NCI-H748 treated with DMSO at 0.1 percent for 48 hours (cell line): Measurements from ENCODE around the gene ZNF160.
"Not testable (repeated sequence)": the region's sequence is repeated elsewhere in the genome, so short reads cannot be mapped to it uniquely, and the experiment has no call there.

Experiments used
- DNase-seq: peaks from one replicate; lab custom pipeline; 2025; lab: John Stamatoyannopoulos, UW

Gene ZNF160

DNA sequence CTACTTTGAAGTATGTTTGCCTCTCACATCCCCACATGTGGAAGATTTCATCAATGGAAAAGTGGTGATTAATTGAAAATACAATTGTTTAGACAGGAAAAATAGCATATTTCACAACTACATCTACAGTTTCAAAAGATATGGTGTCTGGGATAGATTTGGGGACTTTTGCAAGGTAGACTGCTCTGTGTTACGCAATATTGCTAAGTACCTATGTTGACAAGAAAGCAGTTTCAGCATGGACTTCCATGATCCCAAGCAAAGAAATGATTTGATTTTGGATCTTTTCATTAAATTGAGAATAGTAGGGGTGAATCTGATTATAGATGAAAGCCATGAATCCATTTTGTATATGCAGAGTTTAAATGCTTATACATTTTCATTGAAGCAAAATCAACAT is 10.5 kb downstream of the ZNF160 start:
- DNase-seq: no peak

DNA sequence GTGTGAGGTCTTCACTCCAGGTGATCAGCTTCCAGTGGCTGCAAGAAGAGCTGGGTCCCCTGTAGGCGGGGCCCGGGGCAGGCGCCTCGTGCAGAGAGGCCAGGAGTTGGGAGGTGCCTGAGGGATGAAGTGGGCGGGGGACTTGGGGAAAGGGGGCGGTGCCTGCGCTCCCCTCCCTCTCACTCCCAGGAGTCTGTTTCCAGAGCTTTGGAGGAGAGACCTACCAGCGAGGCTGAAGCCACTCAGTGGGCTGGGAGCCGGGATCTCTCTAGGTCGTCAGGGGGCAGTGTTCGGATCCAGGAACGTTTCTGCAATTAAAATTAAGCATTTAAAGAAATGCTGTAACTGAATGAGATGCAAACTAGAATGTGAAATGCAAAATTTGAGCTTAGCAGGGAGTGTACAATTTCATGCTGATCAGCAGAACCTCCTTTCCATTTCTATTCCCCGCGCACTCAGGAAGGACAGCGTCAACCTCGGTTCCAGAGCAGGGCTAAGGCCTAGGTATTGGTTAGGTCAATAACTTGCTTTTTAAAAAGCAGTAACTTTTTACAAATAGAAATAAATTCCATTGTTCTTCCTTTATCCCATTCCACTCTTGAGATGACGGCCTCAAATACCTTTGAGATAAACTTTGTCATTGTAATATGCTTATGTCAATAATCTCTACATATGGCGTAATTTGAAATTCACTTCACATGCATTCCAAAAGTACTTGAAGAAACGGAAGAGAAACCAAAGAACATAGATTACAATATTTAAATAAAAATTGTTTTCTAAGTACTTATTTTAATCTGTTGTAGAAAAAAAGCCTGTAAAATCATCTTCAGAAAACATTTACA is 11.6 kb downstream of the ZNF160 start:
- DNase-seq: no peak

DNA sequence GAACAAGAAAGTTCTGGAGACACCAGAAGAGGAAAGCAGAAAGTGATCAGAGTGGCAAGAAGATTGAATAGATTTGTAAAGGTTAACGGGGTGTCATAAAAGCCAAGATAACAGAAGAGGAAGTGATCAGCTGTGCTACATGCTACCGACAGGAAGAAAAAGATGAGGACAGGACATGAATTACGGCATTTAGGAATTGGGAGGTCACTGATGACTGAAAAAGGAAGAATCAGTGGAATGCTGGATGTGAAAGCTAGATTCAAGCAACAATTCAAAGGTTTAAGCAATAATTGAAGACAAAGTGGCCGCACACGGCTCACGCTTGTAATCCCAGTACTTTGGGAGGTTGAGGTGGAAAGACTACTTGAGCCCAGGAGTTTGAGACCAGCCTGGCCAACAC is 15.1 kb downstream of the ZNF160 start:
- DNase-seq: no peak

DNA sequence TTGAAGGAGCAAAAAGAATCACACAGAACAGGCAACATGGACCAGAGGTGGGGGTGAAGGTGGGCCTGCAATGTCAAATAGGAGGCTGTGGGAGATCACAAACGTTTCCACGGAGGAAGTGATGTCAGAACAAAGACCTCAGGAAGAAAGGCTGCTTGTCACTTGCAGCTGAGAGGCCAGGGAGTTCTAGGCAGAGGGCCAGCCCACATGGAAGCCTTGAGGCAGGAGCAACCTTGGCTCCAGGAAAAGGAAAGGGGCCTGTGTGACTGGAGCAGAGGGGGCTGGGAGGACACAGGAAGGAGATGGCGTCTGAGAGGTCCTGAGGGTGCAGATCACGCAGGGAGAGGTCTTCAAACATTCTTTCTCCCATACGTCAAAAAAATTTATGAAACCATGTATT is 16.3 kb downstream of the ZNF160 start:
- DNase-seq: no peak

DNA sequence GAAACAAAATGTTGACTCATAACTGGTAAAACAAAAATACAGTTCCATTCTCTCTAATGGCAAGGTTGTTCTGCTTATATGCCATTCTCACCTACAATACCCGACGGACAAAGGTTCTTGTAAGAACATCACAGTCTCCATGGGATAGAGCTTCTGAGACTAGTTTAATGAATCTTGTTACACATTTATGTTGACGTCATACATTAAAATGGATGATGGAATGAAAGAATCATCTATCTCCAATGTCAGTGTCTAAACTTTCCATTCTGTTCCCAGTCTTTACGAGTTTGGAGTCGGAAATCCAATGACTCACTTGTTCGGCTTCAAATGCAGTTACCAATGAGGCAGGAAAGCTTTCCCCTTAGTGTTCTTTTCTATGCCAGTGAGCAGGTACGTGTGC is 17.7 kb downstream of the ZNF160 start:
- DNase-seq: no peak

DNA sequence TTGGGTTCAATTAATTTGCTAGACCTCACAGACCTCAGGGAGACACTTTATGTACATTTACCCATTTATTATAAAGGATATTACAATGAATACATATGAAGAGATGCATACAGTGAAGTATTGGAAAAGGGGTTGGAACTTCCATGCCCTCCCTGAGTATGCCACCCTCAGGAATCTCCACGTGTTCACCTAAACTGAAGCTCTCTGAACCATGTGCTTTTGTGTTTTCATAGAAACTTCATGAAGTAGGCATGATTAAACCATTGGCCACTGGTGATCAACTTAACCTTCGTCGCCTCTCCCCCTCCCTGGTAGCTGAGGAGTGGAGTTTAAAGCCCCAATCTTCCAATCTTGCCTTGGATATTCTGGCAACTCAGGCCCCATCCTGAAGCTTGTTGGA is 20.3 kb downstream of the ZNF160 start:
- DNase-seq: no peak

DNA sequence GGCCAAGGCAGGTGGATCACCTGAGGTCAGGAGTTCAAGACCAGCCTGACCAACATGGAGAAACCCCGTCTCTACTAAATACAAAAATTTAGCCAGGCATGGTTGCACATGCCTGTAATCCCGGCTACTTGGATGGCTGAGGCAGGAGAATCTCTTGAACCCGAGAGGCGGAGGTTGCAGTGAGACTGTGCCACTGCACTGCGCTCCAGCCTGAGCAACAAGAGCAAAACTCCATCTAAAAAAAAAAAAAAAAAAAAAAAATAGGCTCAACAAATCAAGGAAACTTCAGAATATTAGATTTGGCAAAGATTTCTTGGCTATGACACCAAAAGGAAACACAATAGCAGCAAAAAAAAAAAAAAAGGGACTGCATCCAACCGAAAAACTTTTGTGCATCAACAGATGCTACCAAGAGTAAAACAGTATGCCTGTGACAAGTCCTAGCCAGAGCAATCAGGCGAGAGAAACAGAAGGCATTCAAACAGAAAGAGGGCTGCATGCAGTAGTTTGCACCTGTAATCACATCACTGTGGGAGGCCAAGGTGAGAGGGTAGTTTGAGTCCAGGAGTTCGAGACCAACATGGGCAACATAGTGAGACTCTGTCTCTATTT is 23.8 kb downstream of the ZNF160 start:
- no peak for DNase-seq

DNA sequence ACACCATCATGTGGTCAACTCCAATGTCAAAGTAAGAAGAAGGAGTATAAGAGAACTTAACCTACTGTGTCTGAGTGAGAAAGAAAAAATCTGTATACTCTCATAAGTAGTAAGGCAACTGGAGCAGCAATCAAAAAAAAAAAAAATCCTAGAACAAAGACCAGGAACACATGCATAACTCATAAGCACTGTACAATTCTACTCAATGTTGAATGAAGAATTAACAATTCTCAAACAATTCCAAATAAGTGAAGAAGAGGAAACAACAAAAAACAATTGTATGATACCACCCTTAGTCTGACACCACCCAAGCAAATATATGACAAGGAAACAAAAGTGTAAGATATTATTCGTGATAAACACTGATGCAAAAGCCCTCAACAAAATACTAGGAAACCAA is 24.6 kb downstream of the ZNF160 start:
- no peak for DNase-seq

DNA sequence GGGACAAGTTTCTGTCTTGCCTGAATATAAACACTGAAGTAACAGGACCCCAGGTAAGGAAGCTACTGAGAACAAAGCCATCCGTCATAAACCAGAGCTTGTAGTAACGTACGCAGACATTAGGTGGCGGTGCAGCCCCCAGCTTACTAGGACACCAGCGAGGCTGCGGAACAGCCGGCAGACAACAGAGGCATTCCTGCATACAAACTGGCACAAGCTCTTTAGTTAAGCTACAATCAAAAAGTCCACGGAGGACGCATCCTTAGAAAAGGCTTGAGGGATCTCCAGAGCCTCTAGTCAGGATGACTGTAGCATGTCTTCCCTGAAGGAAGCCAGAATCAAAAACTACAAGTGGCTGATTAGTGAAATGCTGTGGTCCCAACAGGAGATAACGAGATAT is 26.2 kb downstream of the ZNF160 start:
- no peak for DNase-seq

DNA sequence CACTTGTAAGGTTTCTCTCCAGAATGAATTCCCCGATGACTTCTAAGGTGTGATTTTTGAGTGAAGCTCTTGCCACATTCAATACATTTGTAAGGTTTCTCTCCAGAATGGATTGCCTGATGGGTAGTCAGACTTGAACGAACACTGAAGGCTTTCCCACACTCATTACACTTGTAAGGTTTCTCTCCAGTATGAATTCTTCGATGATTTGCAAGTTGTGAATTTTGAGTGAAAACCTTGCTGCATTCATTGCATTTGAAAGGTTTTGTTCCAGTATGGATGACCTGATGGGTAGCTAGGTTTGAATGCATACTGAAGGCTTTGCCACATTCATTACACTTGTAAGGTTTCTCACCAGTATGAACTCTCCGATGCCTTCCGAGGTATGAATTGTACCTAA is 34.4 kb downstream of the ZNF160 start:
- DNase-seq: no peak

DNA sequence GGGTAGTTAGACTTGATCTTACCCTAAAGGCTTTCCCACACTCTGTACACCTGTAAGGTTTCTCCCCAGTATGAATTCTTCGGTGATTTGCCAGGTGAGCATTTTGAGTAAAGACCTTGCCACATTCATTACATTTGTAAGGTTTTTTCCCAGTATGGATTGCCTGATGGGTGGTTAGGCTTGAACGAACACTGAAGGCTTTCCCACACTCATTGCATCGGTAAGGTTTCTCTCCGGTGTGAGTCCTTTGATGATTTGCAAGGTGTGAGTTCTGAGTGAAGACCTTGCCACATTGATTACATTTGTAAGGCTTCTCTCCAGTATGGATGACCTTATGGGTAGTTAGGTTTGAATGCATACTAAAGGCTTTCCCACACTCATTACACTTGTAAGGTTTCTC is 35.0 kb downstream of the ZNF160 start:
- DNase-seq: no peak

DNA sequence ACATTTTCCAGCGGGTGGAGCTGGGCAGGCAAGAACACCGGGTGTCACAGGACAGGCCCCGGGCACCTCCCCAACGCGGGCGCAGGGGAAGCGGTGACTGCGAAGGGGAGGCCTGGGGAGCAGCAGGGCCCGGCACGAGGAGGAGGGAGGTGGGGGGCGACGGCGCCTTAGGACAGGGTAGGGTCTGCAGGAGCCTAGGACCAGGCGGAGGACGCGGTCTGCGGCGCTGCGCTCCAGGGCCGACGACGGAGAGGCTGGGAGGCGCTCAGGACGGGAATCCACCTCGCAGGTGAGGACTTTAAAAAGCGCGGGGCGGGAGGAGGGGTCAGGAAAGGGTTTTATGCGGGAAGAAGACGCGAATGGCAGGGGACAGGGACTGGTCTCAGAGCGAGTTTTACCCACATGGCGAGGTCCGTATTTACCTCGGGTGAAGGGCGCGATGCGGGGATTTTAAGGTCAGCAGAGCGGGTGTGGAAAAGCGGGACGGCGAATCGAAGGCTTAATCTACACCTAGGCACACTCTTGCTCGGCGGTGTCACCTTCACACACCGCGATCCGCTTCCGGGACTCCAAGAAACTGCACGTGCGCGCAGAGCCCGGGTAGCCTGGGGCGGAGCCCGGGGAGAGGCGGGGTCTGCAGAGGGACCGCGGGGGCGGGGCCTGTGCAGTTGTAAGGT is 45.2 kb downstream of the ZNF160 start:
- DNase-seq: no peak

DNA sequence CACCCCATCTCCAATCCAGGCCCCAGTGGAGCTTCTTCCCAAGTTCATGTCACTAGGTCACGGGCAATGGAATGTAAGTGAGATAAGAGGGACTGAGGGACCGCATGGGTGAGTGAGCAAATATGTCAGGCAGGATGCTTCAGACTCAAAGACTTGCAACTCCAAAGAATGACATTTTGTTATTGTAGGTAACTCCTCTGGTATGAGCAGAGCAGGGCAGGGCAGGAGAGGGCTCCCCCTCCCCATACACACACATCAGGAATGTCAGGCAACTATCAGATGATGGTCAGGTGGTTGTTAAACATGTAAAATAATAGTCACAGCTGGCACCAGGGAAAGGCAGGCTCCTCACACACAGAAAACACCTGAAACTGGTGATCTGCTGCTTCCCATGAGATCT is 48.1 kb downstream of the ZNF160 start:
- DNase-seq: no peak

DNA sequence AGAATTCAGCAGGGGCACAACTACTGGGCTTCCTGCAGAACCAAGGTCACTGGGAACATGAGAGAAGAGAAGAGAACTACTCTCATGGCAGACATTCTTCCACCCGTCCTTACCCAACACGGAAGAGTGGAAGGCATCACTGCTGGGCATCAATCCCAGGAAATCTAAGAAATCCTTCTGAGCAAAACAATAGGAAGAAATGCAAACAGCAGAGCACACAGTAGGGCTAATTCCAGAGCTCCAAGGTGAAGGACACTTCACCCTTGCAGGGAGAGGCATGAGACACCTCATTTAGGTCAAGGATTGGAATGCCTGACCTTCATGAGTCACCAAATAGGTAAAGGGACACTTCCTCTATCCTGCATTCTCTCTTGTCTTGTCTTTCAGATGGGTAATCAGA is 55.8 kb downstream of the ZNF160 start:
- DNase-seq: no peak

DNA sequence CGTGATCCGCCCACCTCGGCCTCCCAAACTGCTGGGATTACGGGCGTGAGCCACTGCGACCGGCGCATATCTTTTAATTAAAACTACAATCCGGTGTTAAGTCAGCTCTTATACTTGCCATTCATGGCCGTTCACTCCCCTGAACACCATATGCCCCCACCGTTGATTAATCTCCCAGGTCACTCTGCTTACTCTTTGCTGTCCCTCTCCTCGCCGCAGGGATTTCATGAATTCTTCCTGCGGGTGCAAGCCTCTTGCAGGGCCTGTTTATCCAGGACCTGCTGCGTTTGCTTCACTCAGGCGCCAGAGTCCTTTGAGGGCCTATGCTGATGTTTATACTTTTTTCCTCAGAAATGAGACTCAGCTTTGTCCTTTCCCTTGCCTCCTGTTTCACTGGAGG is 57.7 kb downstream of the ZNF160 start:
- no peak for DNase-seq

DNA sequence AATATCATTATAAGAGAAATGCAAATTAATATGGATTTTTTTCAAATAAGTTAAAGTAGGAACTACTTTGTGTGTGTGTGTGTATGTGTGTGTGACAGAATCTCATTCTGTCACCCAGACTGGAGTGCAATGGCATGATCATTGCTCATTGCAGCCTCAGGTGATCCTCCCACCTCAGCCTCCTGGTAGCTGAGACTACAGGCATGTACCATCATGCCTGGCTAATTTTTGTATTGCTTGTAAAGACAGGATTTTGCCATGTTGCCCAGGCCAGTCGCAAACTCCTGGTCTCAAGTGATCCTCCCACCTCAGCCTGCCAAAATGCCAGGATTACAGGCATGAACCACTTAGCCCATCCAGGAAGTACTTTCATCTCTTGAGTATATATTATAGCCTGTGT is 61.9 kb downstream of the ZNF160 start:
- no peak for DNase-seq

DNA sequence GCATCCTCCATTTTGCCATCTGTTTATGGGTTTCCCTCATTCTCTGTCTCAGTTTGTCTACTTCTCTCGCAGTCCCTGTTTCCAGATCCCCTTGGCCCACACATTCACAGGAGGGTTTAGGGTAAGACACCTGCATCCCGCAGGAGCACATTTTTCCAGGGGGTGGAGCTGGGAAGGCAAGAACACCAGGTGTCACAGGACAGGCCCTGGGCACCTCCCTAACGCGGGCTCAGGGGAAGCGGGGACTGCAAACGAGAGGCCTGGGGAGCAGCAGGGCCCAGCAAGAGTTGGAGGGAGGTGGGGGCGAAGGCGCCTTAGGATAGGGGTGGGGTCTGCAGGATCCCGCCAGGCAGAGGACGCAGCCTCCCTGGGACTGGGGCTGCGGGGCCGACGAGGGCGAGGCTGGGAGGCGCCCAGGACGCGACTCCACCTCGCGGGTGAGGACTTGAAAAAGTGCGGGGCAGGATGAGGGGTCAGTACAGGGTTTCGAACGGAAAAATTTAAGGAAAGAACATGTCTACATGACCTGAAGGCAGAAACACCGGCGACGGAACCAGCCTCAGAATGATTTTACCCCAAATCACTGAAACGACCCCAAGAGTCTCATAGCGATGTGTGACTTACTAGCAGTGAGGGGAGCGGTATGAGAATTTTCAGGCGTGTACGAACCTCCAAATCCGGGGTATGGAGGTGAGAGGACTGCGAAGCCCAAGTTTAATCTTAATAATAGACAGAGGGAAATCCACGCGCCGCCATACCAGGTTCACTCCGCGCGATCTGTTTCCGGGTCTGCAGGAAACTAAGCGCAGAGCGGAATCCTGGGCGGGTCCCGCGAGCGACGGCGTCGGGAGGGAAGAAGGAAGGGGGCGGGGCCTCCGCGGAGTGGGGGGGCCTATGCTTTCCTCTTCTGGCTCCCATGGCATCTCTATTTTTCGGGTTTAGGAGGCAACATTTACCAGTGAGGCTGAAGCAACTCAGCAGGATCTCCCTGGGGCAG is 65.8 kb downstream of the ZNF160 start:
- DNase-seq: no peak

DNA sequence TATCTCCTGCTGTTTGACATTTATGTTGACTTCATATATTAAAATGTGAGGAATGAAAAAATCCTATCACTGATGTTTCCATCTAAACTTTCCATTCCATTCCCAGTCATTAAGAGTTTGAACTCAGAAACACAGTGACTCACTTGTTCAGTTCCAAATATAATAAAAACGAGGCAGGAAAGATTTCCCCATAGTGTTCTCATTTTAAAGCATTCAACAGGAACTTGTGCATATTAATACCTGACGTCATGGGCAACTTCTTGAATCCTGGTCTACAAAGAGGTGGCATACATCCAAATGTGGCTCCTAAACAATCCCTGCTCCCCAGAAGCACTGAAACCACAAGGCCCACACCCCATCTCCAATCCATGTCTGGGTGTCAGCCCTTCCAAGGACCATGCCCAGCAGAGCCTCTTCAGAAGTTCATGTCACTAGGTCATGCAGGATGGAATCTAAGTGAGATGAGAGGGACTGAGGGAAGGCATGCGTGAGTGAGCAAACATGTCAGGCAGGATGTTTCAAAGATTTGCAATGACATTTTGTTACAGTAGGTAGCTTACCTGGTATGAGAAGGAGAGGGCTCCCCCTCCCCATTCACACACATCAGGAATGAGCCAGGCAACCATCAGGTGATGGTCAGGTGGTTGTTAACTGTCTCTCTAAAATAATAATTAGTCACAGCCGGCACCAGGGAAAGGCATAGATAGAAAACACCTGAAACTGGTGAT is 68.1 kb downstream of the ZNF160 start:
- no peak for DNase-seq

DNA sequence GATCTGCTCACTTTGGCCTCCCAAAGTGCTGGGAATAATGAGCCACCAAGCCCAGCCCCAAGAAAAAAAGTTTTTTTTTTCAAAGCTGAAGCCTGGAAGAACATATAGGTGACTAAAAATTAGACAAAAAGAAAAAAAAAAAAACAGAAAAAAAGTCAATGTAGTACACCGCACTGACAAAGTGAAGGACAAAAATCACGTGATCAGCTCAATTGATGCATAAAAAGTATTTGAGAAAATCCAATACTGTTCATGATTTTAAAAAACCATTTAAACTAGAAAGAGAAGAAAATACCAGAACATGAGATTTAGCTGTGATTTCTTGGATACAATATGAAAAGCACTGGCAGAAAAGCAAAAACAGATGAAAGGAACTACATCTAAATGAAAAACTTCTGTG is 69.2 kb downstream of the ZNF160 start:
- DNase-seq: no peak

DNA sequence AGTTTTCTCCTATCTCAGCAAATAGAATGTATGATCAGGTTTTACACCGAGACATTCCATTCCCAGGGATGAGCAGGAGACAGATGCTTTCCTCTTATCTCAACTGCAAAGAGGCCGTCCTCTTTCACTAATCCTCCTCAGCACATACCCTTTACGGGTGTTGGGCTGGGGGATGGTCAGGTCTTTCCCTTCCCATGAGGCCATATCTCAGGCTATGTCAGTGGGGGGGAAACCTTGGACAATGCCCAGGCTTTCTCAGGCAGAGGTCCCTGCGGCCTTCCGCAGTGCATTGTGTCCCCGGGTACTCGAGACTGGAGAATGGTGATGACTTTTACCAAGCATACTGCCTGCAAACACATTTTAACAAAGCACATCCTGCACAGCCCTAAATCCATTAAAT is 74.9 kb downstream of the ZNF160 start:
- not testable (repeated sequence) for DNase-seq

DNA sequence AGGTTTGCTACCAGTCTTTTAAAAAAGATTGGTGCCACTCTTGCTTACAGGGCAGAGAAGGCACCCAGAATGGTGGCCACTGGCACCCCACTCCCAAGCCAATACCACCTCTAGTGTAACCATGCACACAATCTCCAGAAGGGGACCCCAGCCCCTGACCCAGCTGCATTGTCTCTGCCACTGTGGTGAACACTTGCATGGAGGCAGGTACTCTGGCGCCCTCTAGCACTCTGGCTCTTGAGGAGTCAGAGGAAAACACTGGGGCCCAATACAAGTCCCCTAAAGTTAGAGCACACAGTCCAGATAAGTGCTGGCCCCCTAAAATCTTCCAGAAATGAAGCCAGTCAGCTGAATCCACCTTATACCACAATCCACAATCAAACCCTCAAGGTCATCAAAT is 83.5 kb downstream of the ZNF160 start:
- no peak for DNase-seq
